A549 (cell line): ENCODE data around the gene PSD2.

Source experiments
- RAD21 ChIP-seq, 2 experiments: fragments of >200 bp in 1 of 2; sonication (Bioruptor Twin) in 1 of 2; formaldehyde crosslinking in 1 of 2; IDR thresholded peaks in 1 of 2; conservative IDR thresholded peaks in 1 of 2; 2 replicates in 1 of 2; 3 replicates in 1 of 2; pipeline ENCODE4 v1.6.1; 2012 to 2018; ENCODE audit warnings: inconsistent platforms in 1 of 2
- RARB ChIP-seq: fragments of 250-450 bp; sonication (Bioruptor Pico); IDR thresholded peaks from 2 replicates; pipeline ENCODE4 v1.8.0; 2021; ENCODE audit warnings: mild to moderate bottlenecking, moderate library complexity
- TF ChIP-seq, protein P1 (sequence below): fragments of >200 bp; sonication (Bioruptor Twin); formaldehyde crosslinking; IDR thresholded peaks from 3 replicates; pipeline ENCODE4 v1.5.1; 2016

DNA sequence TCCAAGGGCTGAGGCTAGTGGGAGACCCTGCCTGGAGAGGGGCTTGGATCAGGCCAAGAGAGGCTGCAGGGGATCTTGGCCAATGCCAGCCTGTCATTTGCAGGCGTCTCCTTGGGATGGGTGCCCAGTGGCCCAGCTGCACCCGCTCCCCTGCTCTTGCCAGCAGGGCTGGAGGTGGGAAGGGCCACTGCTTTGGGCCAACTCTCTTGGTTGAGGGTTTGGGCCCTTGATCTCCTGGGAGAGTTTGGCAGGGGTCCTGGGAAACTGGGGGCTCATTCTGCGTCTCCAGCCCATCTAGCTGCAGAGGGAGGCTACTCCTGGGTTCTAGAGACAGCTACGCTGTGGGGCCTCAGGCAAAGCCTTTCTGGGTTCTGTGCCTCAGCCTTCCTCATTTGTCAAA lies 10.5 kb downstream of the PSD2 start:
- no peak for TF ChIP-seq RARB (CRISPR knock-in tag)
- TF ChIP-seq, protein P1, sequence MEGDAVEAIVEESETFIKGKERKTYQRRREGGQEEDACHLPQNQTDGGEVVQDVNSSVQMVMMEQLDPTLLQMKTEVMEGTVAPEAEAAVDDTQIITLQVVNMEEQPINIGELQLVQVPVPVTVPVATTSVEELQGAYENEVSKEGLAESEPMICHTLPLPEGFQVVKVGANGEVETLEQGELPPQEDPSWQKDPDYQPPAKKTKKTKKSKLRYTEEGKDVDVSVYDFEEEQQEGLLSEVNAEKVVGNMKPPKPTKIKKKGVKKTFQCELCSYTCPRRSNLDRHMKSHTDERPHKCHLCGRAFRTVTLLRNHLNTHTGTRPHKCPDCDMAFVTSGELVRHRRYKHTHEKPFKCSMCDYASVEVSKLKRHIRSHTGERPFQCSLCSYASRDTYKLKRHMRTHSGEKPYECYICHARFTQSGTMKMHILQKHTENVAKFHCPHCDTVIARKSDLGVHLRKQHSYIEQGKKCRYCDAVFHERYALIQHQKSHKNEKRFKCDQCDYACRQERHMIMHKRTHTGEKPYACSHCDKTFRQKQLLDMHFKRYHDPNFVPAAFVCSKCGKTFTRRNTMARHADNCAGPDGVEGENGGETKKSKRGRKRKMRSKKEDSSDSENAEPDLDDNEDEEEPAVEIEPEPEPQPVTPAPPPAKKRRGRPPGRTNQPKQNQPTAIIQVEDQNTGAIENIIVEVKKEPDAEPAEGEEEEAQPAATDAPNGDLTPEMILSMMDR = no peak
- TF ChIP-seq RAD21 (conservative IDR thresholded peaks at IDR 0.05 in 1 of 2, IDR thresholded peaks at IDR 0.05 in 1 of 2) = no peak
